Heart left ventricle (tissue), 16 donors: Measurements from ENCODE around the gene SCARB1. TPM values are rescaled to one million over a fixed set of nuclear protein-coding genes. Genes with fewer than 3 reads are reported as not detected.

Source experiments
- ATAC-seq, 4 donors: fragments of 200-7000 bp; cut with Tn5 transposase; one replicate each; pipeline ENCODE4 v1.9.1; 2020 to 2022; ENCODE audit warnings: moderate library complexity in 4 of 4, mild to moderate bottlenecking in 3 of 4, moderate number of reproducible peaks in 1 of 4
- DNase-seq, 5 donors: peaks; one replicate each; pipeline ENCODE4 v3.0.0-alpha.2; 2020
- H3K27ac ChIP-seq, 12 donors: fragments of 200-600 bp; sonication (generic) in 4 of 12; one replicate each; pipeline versions ENCODE4 v1.5.0 to v1.8.0; 2016 to 2022; ENCODE audit warnings: mild to moderate bottlenecking in 2 of 12
- H3K27me3 ChIP-seq, 9 donors: fragments of 200-600 bp; sonication (generic) in 2 of 9; one replicate each; pipeline versions ENCODE4 v1.5.1 to v1.8.0; 2016 to 2022; ENCODE audit warnings: mild to moderate bottlenecking in 3 of 9
- H3K36me3 ChIP-seq, 9 donors: fragments of 200-600 bp; sonication (generic) in 2 of 9; one replicate each; pipeline versions ENCODE4 v1.5.0 to v1.8.0; 2018 to 2022; ENCODE audit warnings: mild to moderate bottlenecking in 2 of 9
- H3K4me1 ChIP-seq, 12 donors: fragments of 200-600 bp; sonication (generic) in 4 of 12; one replicate each; pipeline versions ENCODE4 v1.5.0 to v1.8.0; 2016 to 2022; ENCODE audit warnings: mild to moderate bottlenecking in 3 of 12
- H3K4me3 ChIP-seq, 12 donors: fragments of 200-600 bp; sonication (generic) in 4 of 12; one replicate each; pipeline versions ENCODE4 v1.5.0 to v1.8.0; 2017 to 2022; ENCODE audit warnings: mild to moderate bottlenecking in 9 of 12, moderate library complexity in 4 of 12
- H3K9me3 ChIP-seq, 12 donors: fragments of 200-600 bp; sonication (generic) in 4 of 12; one replicate each; pipeline versions ENCODE4 v1.5.0 to v1.8.0; 2016 to 2022; ENCODE audit warnings: mild to moderate bottlenecking in 1 of 12
- POLR2A ChIP-seq, 2 donors: fragments of 450-650 bp; IDR thresholded peaks; one replicate each; pipeline ENCODE4 v1.6.1; 2017; ENCODE audit warnings: antibody characterized with exemption in 2 of 2, mild to moderate bottlenecking in 2 of 2, moderate library complexity in 2 of 2
- WGBS, 4 donors: extraction: QIAGEN DNeasy Blood & Tissue Kit in 2 of 4; methylation state at CpG; one replicate each; pipeline versions ENCODE4 v1.1.5 to v1.1.7; 2013 to 2018; 5-methylcytosine and 5-hydroxymethylcytosine counted together
- intact Hi-C, 10 donors: fragments of 100-400 bp; cut with DNase I; formaldehyde crosslinking; loops; one replicate each; pipeline versions ENCODE4 v1.11.1 to v1.14.2; 2022
- polyA plus RNA-seq, 2 donors: library from polyadenylated mRNA; stranded (reverse); fragments of 200-250 nt; gene quantifications; one replicate each; pipeline ENCODE4 v1.2.3, GENCODE V29; 2013
- total RNA-seq, 9 donors: library from RNA; depleted of rRNA in 2 of 9; stranded (reverse); fragments of >200 nt in 2 of 9; fragmentation: NEBNext Ultra II Directional in 3 of 9; extraction: Animal tissue kit (Norgen Biotek cat#: 25700) in 3 of 9; gene quantifications; one replicate each; pipeline versions ENCODE4 v1.1.0 to v1.2.4, GENCODE V29; 2016 to 2023
- TF ChIP-seq, protein P1 (sequence below), 12 donors: fragments of 200-600 bp; sonication (generic) in 4 of 12; IDR thresholded peaks; one replicate each; pipeline versions ENCODE4 v1.5.0 to v1.8.0; 2018 to 2022; ENCODE audit warnings: antibody characterized with exemption in 12 of 12, mild to moderate bottlenecking in 5 of 12
- donor health status: ischemic (EF 13 %, LVEDD 7.1; RV severe dilation, severe dysfunction).
- donor health status: healthy with polysubstance abuse.
- donor health status: DM: no; HTN: yes; CAD: no.
- donor health status: DM: no; HTN: no; CAD: no.
- donor health status: ischemic (EF 25% LVEDD 6.9; RV normal size, moderate dysfunction).
- donor health status: ischemic (EF 25% LVEDD 5.7; RV mildly dilated, moderate dysfunction).
- donor health status: healthy.
- donor health status: DM: yes; HTN: yes; CAD: no.
- donor health status: ischemic (EF 35%, LVEDD 5.7; RV mildly dilated, moderate dysfunction).
- donor health status: nonischemic (EF 11% LVEDD 7.7; RV severe dilation, severe dysfunction).
- donor health status: DM: yes; HTN: yes; CAD: no.
- donor health status: PGD.
- donor health status: ischemic (EF 29% LVEDD 5.4; RV normal size, mild dysfunction).
- donor health status: nonischemic (EF 23%, LVEDD 6.1; RV moderate dilation, normal function).

SCARB1 gene
- total and polyA plus RNA-seq, 11 donors, result 6.9 to 21.7 (median 14.0) TPM

DNA sequence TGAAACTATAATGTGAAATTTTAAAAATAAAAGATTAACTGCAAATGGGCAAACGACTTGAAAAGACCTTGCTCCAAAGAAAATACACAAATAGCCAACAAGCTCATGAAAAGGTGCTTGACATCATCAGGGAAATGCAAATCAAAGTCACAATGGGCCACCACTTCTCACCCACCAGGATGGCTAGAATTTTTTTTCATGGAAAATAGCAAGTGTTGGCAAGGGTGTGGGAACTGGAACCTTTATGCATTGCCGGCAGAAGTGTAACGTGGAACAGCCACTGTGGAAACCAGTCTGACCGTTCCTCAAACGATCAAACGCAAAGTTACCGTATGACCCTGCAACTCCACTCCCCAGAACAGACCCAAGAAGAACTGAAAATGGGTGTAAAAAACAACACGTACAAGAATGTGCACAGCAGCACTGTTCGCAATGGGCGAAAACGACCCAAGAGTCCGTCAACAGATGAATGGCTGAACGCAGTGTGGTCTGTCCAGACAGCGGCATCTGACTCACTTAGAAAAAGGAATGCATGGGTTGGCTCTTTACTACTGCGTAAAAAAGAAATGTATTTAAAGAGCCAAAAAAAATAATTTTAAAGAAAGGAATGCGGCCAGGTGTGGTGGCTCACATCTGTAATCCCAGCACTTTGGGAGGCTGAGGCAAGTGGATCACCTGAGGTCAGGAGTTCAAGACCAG, 40.2 kb downstream of the SCARB1 start:
- no peaks in the 10 kb centered on the region for H3K36me3 ChIP-seq
- TF ChIP-seq, protein P1, sequence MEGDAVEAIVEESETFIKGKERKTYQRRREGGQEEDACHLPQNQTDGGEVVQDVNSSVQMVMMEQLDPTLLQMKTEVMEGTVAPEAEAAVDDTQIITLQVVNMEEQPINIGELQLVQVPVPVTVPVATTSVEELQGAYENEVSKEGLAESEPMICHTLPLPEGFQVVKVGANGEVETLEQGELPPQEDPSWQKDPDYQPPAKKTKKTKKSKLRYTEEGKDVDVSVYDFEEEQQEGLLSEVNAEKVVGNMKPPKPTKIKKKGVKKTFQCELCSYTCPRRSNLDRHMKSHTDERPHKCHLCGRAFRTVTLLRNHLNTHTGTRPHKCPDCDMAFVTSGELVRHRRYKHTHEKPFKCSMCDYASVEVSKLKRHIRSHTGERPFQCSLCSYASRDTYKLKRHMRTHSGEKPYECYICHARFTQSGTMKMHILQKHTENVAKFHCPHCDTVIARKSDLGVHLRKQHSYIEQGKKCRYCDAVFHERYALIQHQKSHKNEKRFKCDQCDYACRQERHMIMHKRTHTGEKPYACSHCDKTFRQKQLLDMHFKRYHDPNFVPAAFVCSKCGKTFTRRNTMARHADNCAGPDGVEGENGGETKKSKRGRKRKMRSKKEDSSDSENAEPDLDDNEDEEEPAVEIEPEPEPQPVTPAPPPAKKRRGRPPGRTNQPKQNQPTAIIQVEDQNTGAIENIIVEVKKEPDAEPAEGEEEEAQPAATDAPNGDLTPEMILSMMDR (IDR thresholded peaks at IDR 0.05), result no peak
- TF ChIP-seq POLR2A (IDR thresholded peaks at IDR 0.05), result no peak
- intact Hi-C loops, result no loop called here

DNA sequence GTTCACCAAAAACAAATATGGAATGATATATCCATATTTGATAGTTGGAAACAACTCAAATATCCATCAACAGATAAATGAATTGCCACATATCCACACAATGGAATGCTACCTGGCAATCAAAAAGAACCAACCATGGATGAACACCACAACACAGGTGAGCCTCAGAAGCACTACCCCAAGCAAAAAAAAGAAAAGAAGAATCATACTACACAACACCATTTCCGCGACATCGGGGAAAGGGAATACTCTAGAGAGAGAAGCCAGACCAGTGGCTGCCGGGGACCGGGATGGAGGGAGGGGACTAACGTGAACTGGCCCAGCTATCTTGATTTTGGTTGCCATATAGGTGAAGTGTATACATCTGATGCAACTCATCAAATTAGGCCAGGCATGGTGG, 41.4 kb downstream of the SCARB1 start:
- Histone ChIP-seq H3K27me3 (no peaks in the 10 kb centered on the region), H3K9me3 (no peaks in the 10 kb centered on the region), H3K27ac (no peak overlapping the region), H3K4me3 (no peak overlapping the region), H3K4me1 (no peaks in the 10 kb centered on the region), H3K36me3 (no peaks in the 10 kb centered on the region)
- TF ChIP-seq POLR2A (IDR thresholded peaks at IDR 0.05), result no peak
- TF ChIP-seq, protein P1 (IDR thresholded peaks at IDR 0.05), result no peak
- no peak for ATAC-seq
- WGBS, 4 donors, result 94 to 98% (median 97%) methylated on average over 6 of the region's 6 CpGs
- no peak for DNase-seq
- intact Hi-C loops, result no loop called here

More for the DNA sequence above, 40.2 kb downstream of the SCARB1 start:
- WGBS, 4 donors, result 89 to 96% (median 90%) methylated on average over 15 to 16 of the region's 16 CpGs
- H3K4me3 ChIP-seq, result no peak overlapping the region
- no peak for DNase-seq
- ATAC-seq, result no peak
- H3K9me3 ChIP-seq, result no peaks in the 10 kb centered on the region
- H3K4me1 ChIP-seq, result no peaks in the 10 kb centered on the region
- no peaks in the 10 kb centered on the region for H3K27me3 ChIP-seq
- H3K27ac ChIP-seq, result no peak overlapping the region

DNA sequence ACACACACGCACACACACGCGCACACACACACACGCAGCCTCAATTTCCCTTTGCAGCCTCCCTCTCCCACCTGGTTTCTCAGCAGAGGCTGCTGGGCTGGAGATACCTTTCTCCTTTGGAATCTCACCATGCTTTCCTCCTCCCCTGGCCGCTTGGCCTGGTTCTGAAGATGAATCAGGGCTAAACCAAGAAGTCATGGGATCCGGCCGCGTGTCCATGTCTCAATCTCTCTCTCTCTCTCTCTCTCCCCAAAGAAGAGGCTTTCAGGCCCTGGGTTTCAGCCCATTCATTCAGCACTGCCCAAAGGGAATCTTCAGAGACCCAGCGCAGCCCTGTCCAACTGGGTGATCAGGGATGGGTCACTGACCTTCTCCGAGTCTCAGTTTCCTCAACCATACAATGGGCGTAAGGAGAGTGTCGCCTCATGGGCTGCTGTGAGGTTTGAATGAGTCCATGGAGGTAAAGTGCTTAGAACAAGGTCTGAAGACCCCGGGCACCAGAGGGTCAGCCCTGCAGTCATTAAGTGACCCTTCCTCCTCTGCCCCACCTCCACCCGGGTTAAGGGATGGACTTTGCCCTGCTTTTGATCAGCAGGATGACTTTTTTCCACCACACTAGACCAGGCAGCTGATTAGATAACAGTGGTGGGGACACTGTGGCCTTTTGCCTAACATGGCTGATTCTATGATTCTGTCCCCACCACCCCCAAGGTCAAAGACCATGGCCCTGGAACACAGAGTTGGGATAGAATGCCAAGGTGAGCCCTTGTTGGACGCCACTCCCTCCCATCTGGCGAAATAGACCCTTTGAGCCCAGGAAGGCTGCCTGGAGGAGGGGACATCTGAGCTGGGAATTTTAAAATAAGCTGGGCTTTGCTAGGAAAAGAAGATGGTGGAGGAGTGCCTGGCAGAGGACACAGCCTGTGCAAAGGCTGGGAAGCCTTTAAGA, 42.1 kb downstream of the SCARB1 start:
- ATAC-seq (no peak), DNase-seq (no peak)

More for the DNA sequence above, 42.1 kb downstream of the SCARB1 start:
- Histone ChIP-seq H3K9me3 (no peaks in the 10 kb centered on the region), H3K4me1 (no peaks in the 10 kb centered on the region), H3K27me3 (no peaks in the 10 kb centered on the region), H3K27ac (no peak overlapping the region), H3K4me3 (no peak overlapping the region), H3K36me3 (peaks cover 0 to under 1% (median 0%) of the 10 kb centered on the region in 9 donors)
- WGBS, 4 donors, result 87 to 94% (median 90%) methylated on average over 16 of the region's 16 CpGs
- intact Hi-C loops, result no loop called here
- TF ChIP-seq, protein P1 (IDR thresholded peaks at IDR 0.05), result no peak
- TF ChIP-seq POLR2A (IDR thresholded peaks at IDR 0.05), result no peak
